ENCODE measurements around the gene SBF1.

Gene SBF1

GRCh38 chr22:50522806-50523438 is 48.1 kb upstream of the SBF1 start:
- H3K27ac ChIP-seq (replicated peaks; ENCODE audit: low read length): no peak overlapping the region
- no peak overlapping the region for H2AFZ ChIP-seq (ENCODE audit: low read length)
- H3K9me3 ChIP-seq (replicated peaks in 1 of 2; ENCODE audit: control insufficient read depth in 2 of 2, insufficient read depth in 1 of 2, low read depth in 1 of 2, low read length in 2 of 2): no peaks in the 10 kb centered on the region
- no peak overlapping the region for H2BK12ac ChIP-seq (ENCODE audit: low read length)
- H2BK120ac ChIP-seq (ENCODE audit: low read depth, low read length): no peak overlapping the region
- peak overlapping the region; percentile 55 for H3K23ac ChIP-seq (ENCODE audit: low read depth, low read length, poor library complexity)
- H4K8ac ChIP-seq (ENCODE audit: low read depth, low read length): peak overlapping the region; percentile 48
- peaks cover 49 to 63% of the 10 kb centered on the region in 2 donors for H3K36me3 ChIP-seq (replicated peaks in 1 of 2; ENCODE audit: control insufficient read depth in 2 of 2, insufficient read depth in 2 of 2, low read length in 2 of 2)
- H3K18ac ChIP-seq (ENCODE audit: low read length): no peak overlapping the region
- no peak overlapping the region for H3K4ac ChIP-seq (ENCODE audit: low read length)
- H3K4me2 ChIP-seq (ENCODE audit: insufficient read depth, low read length, poor library complexity, severe bottlenecking): no peak overlapping the region
- H3K4me1 ChIP-seq (ENCODE audit: control insufficient read depth in 2 of 2, insufficient read depth in 1 of 2, low read depth in 1 of 2, low read length in 2 of 2): peaks cover 11 to 17% of the 10 kb centered on the region in 2 donors
- no CpG with 5 or more reads among the region's 22 CpGs for WGBS, 2 donors (ENCODE audit: extremely low coverage in 2 of 2, insufficient read length in 2 of 2, insufficient replicate concordance in 1 of 2)
- H2BK5ac ChIP-seq (ENCODE audit: low read length): peak overlapping the region; percentile 39
- H3K27me3 ChIP-seq (ENCODE audit: control insufficient read depth in 3 of 3, insufficient read depth in 3 of 3, low read depth in 1 of 3, low read length in 3 of 3): no peaks in the 10 kb centered on the region
- peaks cover 12% of the 10 kb centered on the region for H3K79me1 ChIP-seq (ENCODE audit: low read depth, low read length)
- H2AK5ac ChIP-seq (ENCODE audit: low read depth, low read length): no peak overlapping the region
- H3K14ac ChIP-seq (ENCODE audit: low read length): no peak overlapping the region
- H3K9ac ChIP-seq (ENCODE audit: low read depth, low read length, poor library complexity): no peak overlapping the region
- no peak for DNase-seq (ENCODE audit: low spot score)
- H4K91ac ChIP-seq (ENCODE audit: low read depth, low read length, poor library complexity): no peak overlapping the region
- no peak overlapping the region for H3K4me3 ChIP-seq (ENCODE audit: low read length in 2 of 2)
- H2BK15ac ChIP-seq (ENCODE audit: low read length): no peak overlapping the region

GRCh38 chr22:50522208-50522805 is 47.5 kb upstream of the SBF1 start:
- WGBS, 2 donors (ENCODE audit: extremely low coverage in 2 of 2, insufficient read length in 2 of 2, insufficient replicate concordance in 1 of 2): no CpG with 5 or more reads among the region's 15 CpGs

GRCh38 chr22:50521710-50522109 is 46.9 kb upstream of the SBF1 start:
- H2AK5ac ChIP-seq (ENCODE audit: low read depth, low read length): no peak overlapping the region
- H3K4me3 ChIP-seq (ENCODE audit: low read length in 2 of 2): no peak overlapping the region
- no peak overlapping the region for H3K27ac ChIP-seq (replicated peaks; ENCODE audit: low read length)
- H3K4ac ChIP-seq (ENCODE audit: low read length): no peak overlapping the region
- H3K4me1 ChIP-seq (ENCODE audit: control insufficient read depth in 2 of 2, insufficient read depth in 1 of 2, low read depth in 1 of 2, low read length in 2 of 2): peaks cover 7 to 10% of the 10 kb centered on the region in 2 donors
- peaks cover 61 to 75% of the 10 kb centered on the region in 2 donors for H3K36me3 ChIP-seq (replicated peaks in 1 of 2; ENCODE audit: control insufficient read depth in 2 of 2, insufficient read depth in 2 of 2, low read length in 2 of 2)
- H3K9me3 ChIP-seq (replicated peaks in 1 of 2; ENCODE audit: control insufficient read depth in 2 of 2, insufficient read depth in 1 of 2, low read depth in 1 of 2, low read length in 2 of 2): no peaks in the 10 kb centered on the region
- WGBS, 2 donors (ENCODE audit: extremely low coverage in 2 of 2, insufficient read length in 2 of 2, insufficient replicate concordance in 1 of 2): no CpG with 5 or more reads among the region's 10 CpGs
- no peak overlapping the region for H4K8ac ChIP-seq (ENCODE audit: low read depth, low read length)
- no peak overlapping the region for H3K14ac ChIP-seq (ENCODE audit: low read length)
- no peak for DNase-seq (ENCODE audit: low spot score)
- H3K23ac ChIP-seq (ENCODE audit: low read depth, low read length, poor library complexity): no peak overlapping the region
- no peak overlapping the region for H3K4me2 ChIP-seq (ENCODE audit: insufficient read depth, low read length, poor library complexity, severe bottlenecking)
- no peak overlapping the region for H2BK120ac ChIP-seq (ENCODE audit: low read depth, low read length)
- no peak overlapping the region for H2BK5ac ChIP-seq (ENCODE audit: low read length)
- no peak overlapping the region for H2BK12ac ChIP-seq (ENCODE audit: low read length)
- H3K79me1 ChIP-seq (ENCODE audit: low read depth, low read length): peaks cover 17% of the 10 kb centered on the region
- H2AFZ ChIP-seq (ENCODE audit: low read length): no peak overlapping the region
- H3K27me3 ChIP-seq (ENCODE audit: control insufficient read depth in 3 of 3, insufficient read depth in 3 of 3, low read depth in 1 of 3, low read length in 3 of 3): no peaks in the 10 kb centered on the region
- no peak overlapping the region for H3K18ac ChIP-seq (ENCODE audit: low read length)
- H2BK15ac ChIP-seq (ENCODE audit: low read length): no peak overlapping the region
- no peak overlapping the region for H4K91ac ChIP-seq (ENCODE audit: low read depth, low read length, poor library complexity)
- no peak overlapping the region for H3K9ac ChIP-seq (ENCODE audit: low read depth, low read length, poor library complexity)

More at GRCh38 chr22:50522208-50522805, 47.5 kb upstream of the SBF1 start:
- Histone ChIP-seq H2BK120ac (ENCODE audit: low read depth, low read length) (no peak overlapping the region), H3K27me3 (ENCODE audit: control insufficient read depth in 3 of 3, insufficient read depth in 3 of 3, low read depth in 1 of 3, low read length in 3 of 3) (no peaks in the 10 kb centered on the region), H3K18ac (ENCODE audit: low read length) (no peak overlapping the region), H2BK15ac (ENCODE audit: low read length) (no peak overlapping the region), H3K4me2 (ENCODE audit: insufficient read depth, low read length, poor library complexity, severe bottlenecking) (no peak overlapping the region), H2BK5ac (ENCODE audit: low read length) (peak overlapping the region; percentile 39), H3K4me3 (ENCODE audit: low read length in 2 of 2) (no peak overlapping the region), H2BK12ac (ENCODE audit: low read length) (no peak overlapping the region), H4K8ac (ENCODE audit: low read depth, low read length) (no peak overlapping the region), H3K4ac (ENCODE audit: low read length) (no peak overlapping the region), H3K27ac (replicated peaks; ENCODE audit: low read length) (no peak overlapping the region), H3K9me3 (replicated peaks in 1 of 2; ENCODE audit: control insufficient read depth in 2 of 2, insufficient read depth in 1 of 2, low read depth in 1 of 2, low read length in 2 of 2) (no peaks in the 10 kb centered on the region), H3K14ac (ENCODE audit: low read length) (no peak overlapping the region), H4K91ac (ENCODE audit: low read depth, low read length, poor library complexity) (no peak overlapping the region), H3K9ac (ENCODE audit: low read depth, low read length, poor library complexity) (no peak overlapping the region), H2AK5ac (ENCODE audit: low read depth, low read length) (no peak overlapping the region), H3K79me1 (ENCODE audit: low read depth, low read length) (peaks cover 13% of the 10 kb centered on the region), H2AFZ (ENCODE audit: low read length) (no peak overlapping the region), H3K23ac (ENCODE audit: low read depth, low read length, poor library complexity) (no peak overlapping the region), H3K36me3 (replicated peaks in 1 of 2; ENCODE audit: control insufficient read depth in 2 of 2, insufficient read depth in 2 of 2, low read length in 2 of 2) (peaks cover 55 to 69% of the 10 kb centered on the region in 2 donors), H3K4me1 (ENCODE audit: control insufficient read depth in 2 of 2, insufficient read depth in 1 of 2, low read depth in 1 of 2, low read length in 2 of 2) (peaks cover 11 to 16% of the 10 kb centered on the region in 2 donors)
- DNase-seq (ENCODE audit: low spot score): no peak

- Histone ChIP-seq H3K14ac (ENCODE audit: low read length) (peak overlapping the region; percentile 56), H3K4me2 (ENCODE audit: insufficient read depth, low read length, poor library complexity, severe bottlenecking) (no peak overlapping the region), H3K4me3 (ENCODE audit: low read length in 2 of 2) (peak overlapping the region in 1 of 2 donors; percentile 34), H3K9me3 (replicated peaks in 1 of 2; ENCODE audit: control insufficient read depth in 2 of 2, insufficient read depth in 1 of 2, low read depth in 1 of 2, low read length in 2 of 2) (no peaks in the 10 kb centered on the region), H2AFZ (ENCODE audit: low read length) (no peak overlapping the region), H4K91ac (ENCODE audit: low read depth, low read length, poor library complexity) (no peak overlapping the region), H2BK12ac (ENCODE audit: low read length) (no peak overlapping the region), H3K27ac (replicated peaks; ENCODE audit: low read length) (no peak overlapping the region), H2BK120ac (ENCODE audit: low read depth, low read length) (no peak overlapping the region), H2AK5ac (ENCODE audit: low read depth, low read length) (no peak overlapping the region), H3K27me3 (ENCODE audit: control insufficient read depth in 3 of 3, insufficient read depth in 3 of 3, low read depth in 1 of 3, low read length in 3 of 3) (no peaks in the 10 kb centered on the region), H3K4ac (ENCODE audit: low read length) (no peak overlapping the region), H3K79me1 (ENCODE audit: low read depth, low read length) (peaks cover 22% of the 10 kb centered on the region), H2BK15ac (ENCODE audit: low read length) (no peak overlapping the region), H3K36me3 (replicated peaks in 1 of 2; ENCODE audit: control insufficient read depth in 2 of 2, insufficient read depth in 2 of 2, low read length in 2 of 2) (peaks cover 64 to 82% of the 10 kb centered on the region in 2 donors), H4K8ac (ENCODE audit: low read depth, low read length) (peak overlapping the region; percentile 3), H3K9ac (ENCODE audit: low read depth, low read length, poor library complexity) (no peak overlapping the region), H3K23ac (ENCODE audit: low read depth, low read length, poor library complexity) (no peak overlapping the region), H3K18ac (ENCODE audit: low read length) (no peak overlapping the region), H2BK5ac (ENCODE audit: low read length) (no peak overlapping the region), H3K4me1 (ENCODE audit: control insufficient read depth in 2 of 2, insufficient read depth in 1 of 2, low read depth in 1 of 2, low read length in 2 of 2) (peaks cover 5 to 9% of the 10 kb centered on the region in 2 donors)
- WGBS, 2 donors (ENCODE audit: extremely low coverage in 2 of 2, insufficient read length in 2 of 2, insufficient replicate concordance in 1 of 2): no CpG with 5 or more reads among the region's 13 CpGs
- no peak for DNase-seq (ENCODE audit: low spot score)
Observed at GRCh38 chr22:50520826-50521453, 46.1 kb upstream of the SBF1 start.

Measured in neuronal stem cell (in vitro differentiated cells).